BE2C (cell line): ENCODE data around the gene PIM3.

ENCODE experiments used
- DNase-seq: peaks from one replicate; pipeline ENCODE4 v3.0.0-alpha.2; 2020
- H3K27me3 ChIP-seq: fragments of 250-450 bp; sonication (Bioruptor Pico); 2 replicates; pipeline ENCODE4 v1.5.1; 2020; ENCODE audit warnings: mild to moderate bottlenecking
- H3K36me3 ChIP-seq: fragments of 250-450 bp; sonication (Bioruptor Pico); 2 replicates; pipeline ENCODE4 v1.5.1; 2020; ENCODE audit warnings: mild to moderate bottlenecking
- H3K4me1 ChIP-seq: fragments of 250-450 bp; sonication (Bioruptor Pico); 2 replicates; pipeline ENCODE4 v1.5.1; 2020
- H3K4me3 ChIP-seq: 2 replicates; pipeline ENCODE4 v1.5.1; 2011; ENCODE audit warnings: low read depth, low read length
- H3K9me3 ChIP-seq: fragments of 250-450 bp; sonication (Bioruptor Pico); 2 replicates; pipeline ENCODE4 v1.5.1; 2020
- CTCF ChIP-seq: IDR thresholded peaks from 2 replicates; pipeline ENCODE4 v1.5.1; 2012; ENCODE audit warnings: mild to moderate bottlenecking, low read depth, low read length

PIM3 gene

GRCh38 chr22:49964136-49965090 lies 3.8 kb downstream of the PIM3 start:
- H3K4me1 ChIP-seq, result peaks cover 19% of the 10 kb centered on the region
- DNase-seq, result peak; percentile 17
- H3K4me3 ChIP-seq, result no peak overlapping the region

GRCh38 chr22:49965091-49966040 lies 4.8 kb downstream of the PIM3 start:
- H3K27me3 ChIP-seq, result no peaks in the 10 kb centered on the region
- DNase-seq, result peak; percentile 16
- peaks cover 21% of the 10 kb centered on the region for H3K36me3 ChIP-seq
- TF ChIP-seq CTCF, result no peak
- H3K9me3 ChIP-seq, result no peaks in the 10 kb centered on the region
- no peak overlapping the region for H3K4me3 ChIP-seq
- H3K4me1 ChIP-seq, result peaks cover 15% of the 10 kb centered on the region

More at GRCh38 chr22:49964136-49965090, 3.8 kb downstream of the PIM3 start:
- Histone ChIP-seq H3K36me3 (peaks cover 21% of the 10 kb centered on the region), H3K27me3 (no peaks in the 10 kb centered on the region), H3K9me3 (no peaks in the 10 kb centered on the region)
- TF ChIP-seq CTCF, result no peak

- Histone ChIP-seq H3K4me1 (peaks cover 23% of the 10 kb centered on the region), H3K4me3 (no peak overlapping the region), H3K9me3 (no peaks in the 10 kb centered on the region), H3K27me3 (no peaks in the 10 kb centered on the region), H3K36me3 (peaks cover 21% of the 10 kb centered on the region)
- TF ChIP-seq CTCF, result no peak
- peak; percentile 12 for DNase-seq
Observed at GRCh38 chr22:49966041-49966773, 5.6 kb downstream of the PIM3 start.

GRCh38 chr22:49966774-49967705 lies 6.5 kb downstream of the PIM3 start:
- DNase-seq, result peak; percentile 31
- no peak for TF ChIP-seq CTCF
- H3K36me3 ChIP-seq, result peaks cover 14% of the 10 kb centered on the region
- H3K4me3 ChIP-seq, result no peak overlapping the region
- no peaks in the 10 kb centered on the region for H3K9me3 ChIP-seq
- peaks cover 23% of the 10 kb centered on the region for H3K4me1 ChIP-seq
- no peaks in the 10 kb centered on the region; the same call in 1 of the 2 replicates for H3K27me3 ChIP-seq

GRCh38 chr22:49967706-49968208 lies 7.2 kb downstream of the PIM3 start:
- H3K4me3 ChIP-seq, result no peak overlapping the region
- no peaks in the 10 kb centered on the region; the same call in 1 of the 2 replicates for H3K9me3 ChIP-seq
- TF ChIP-seq CTCF, result no peak
- peaks cover 10% of the 10 kb centered on the region for H3K36me3 ChIP-seq
- DNase-seq, result peak; percentile 28
- no peaks in the 10 kb centered on the region; the same call in 1 of the 2 replicates for H3K27me3 ChIP-seq
- peaks cover 21% of the 10 kb centered on the region for H3K4me1 ChIP-seq
